ENCODE measurements around the gene PRR20D. TPM values are rescaled to one million over a fixed set of nuclear protein-coding genes. Genes with fewer than 3 reads are reported as not detected.
"Not testable (repeated sequence)": the region's sequence is repeated elsewhere in the genome, so short reads cannot be mapped to it uniquely, and the experiment has no call there.

PRR20D gene
- total and polyA plus RNA-seq, 2 experiments from 2014 or later = not detected

GRCh38 chr13:57166897-57167296 is 6.5 kb downstream of the PRR20D start, which contains the start of gene PRR20E:
PRR20E (plus strand) TSS chr13:57167197; CDS start chr13:57167584, 387 bp downstream.
- in situ Hi-C loops (cut with MboI); H2AFZ ChIP-seq; H3K27ac ChIP-seq; H3K4me3 ChIP-seq; DNase-seq; H3K9me2 ChIP-seq (ENCODE audit: insufficient read depth); H3F3A ChIP-seq (ENCODE audit: insufficient read depth); H3K79me2 ChIP-seq (ENCODE audit: insufficient read depth); H3K27me3 ChIP-seq (replicated peaks; ENCODE audit: insufficient read depth); H3K36me3 ChIP-seq (ENCODE audit: low read depth); H3K4me2 ChIP-seq (ENCODE audit: unreplicated experiment); H3K9ac ChIP-seq; H3K4me1 ChIP-seq (ENCODE audit: insufficient read depth); H3K9me3 ChIP-seq (ENCODE audit: low read depth); H4K20me1 ChIP-seq (ENCODE audit: insufficient read depth): not testable (repeated sequence)
- WGBS, 2 experiments (ENCODE audit: low coverage in 1 of 2, low lambda C conversion rate in 2 of 2, missing lambda C conversion rate in 2 of 2) = no CpG with 5 or more reads among the region's 22 CpGs

GRCh38 chr13:57191667-57192066 is 31.2 kb downstream of the PRR20D start:
- H3K4me3 ChIP-seq = no peak overlapping the region
- TF ChIP-seq EZH2phosphoT487 (IDR thresholded peaks at IDR 0.05; ENCODE audit: insufficient read depth, low read depth) (no peak), EZH2 (IDR thresholded peaks at IDR 0.05; ENCODE audit: insufficient read depth, poor library complexity, severe bottlenecking) (no peak)
- WGBS, 2 experiments (ENCODE audit: low coverage in 1 of 2, low lambda C conversion rate in 2 of 2, missing lambda C conversion rate in 2 of 2) = 52 to 58% methylated on average over 1 of the region's 1 CpG
- H2AFZ ChIP-seq = no peak overlapping the region
- no peaks in the 10 kb centered on the region for H3K4me1 ChIP-seq (ENCODE audit: insufficient read depth)
- no peak overlapping the region for H3K4me2 ChIP-seq (ENCODE audit: unreplicated experiment)
- H3K9me2 ChIP-seq (ENCODE audit: insufficient read depth) = no peaks in the 10 kb centered on the region
- DNase-seq = no peak
- in situ Hi-C loops (cut with MboI) = no loop called here
- no peaks in the 10 kb centered on the region for H3K9me3 ChIP-seq (ENCODE audit: low read depth)
- H3K36me3 ChIP-seq (ENCODE audit: low read depth) = no peaks in the 10 kb centered on the region
- no peak overlapping the region for H3K9ac ChIP-seq
- no peak overlapping the region for H3K27ac ChIP-seq
- H3K27me3 ChIP-seq (replicated peaks; ENCODE audit: insufficient read depth) = no peaks in the 10 kb centered on the region
- no peaks in the 10 kb centered on the region for H3K79me2 ChIP-seq (ENCODE audit: insufficient read depth)
- H4K20me1 ChIP-seq (ENCODE audit: insufficient read depth) = no peaks in the 10 kb centered on the region
- H3F3A ChIP-seq (ENCODE audit: insufficient read depth) = no peaks in the 10 kb centered on the region

GRCh38 chr13:57212989-57213388 is 52.6 kb downstream of the PRR20D start:
- in situ Hi-C loops (cut with MboI) = loop anchor here (25.0 kb wide), 1 partner anchor 101 kb away; no protein-coding TSS in a partner anchor
- no peaks in the 10 kb centered on the region for H3K9me3 ChIP-seq (ENCODE audit: low read depth)
- H3K4me2 ChIP-seq (ENCODE audit: unreplicated experiment) = no peak overlapping the region
- H4K20me1 ChIP-seq (ENCODE audit: insufficient read depth) = no peaks in the 10 kb centered on the region
- H3K9me2 ChIP-seq (ENCODE audit: insufficient read depth) = no peaks in the 10 kb centered on the region
- H3F3A ChIP-seq (ENCODE audit: insufficient read depth) = no peaks in the 10 kb centered on the region
- TF ChIP-seq EZH2phosphoT487 (IDR thresholded peaks at IDR 0.05; ENCODE audit: insufficient read depth, low read depth) (no peak), EZH2 (IDR thresholded peaks at IDR 0.05; ENCODE audit: insufficient read depth, poor library complexity, severe bottlenecking) (no peak)
- DNase-seq = no peak
- no peaks in the 10 kb centered on the region for H3K36me3 ChIP-seq (ENCODE audit: low read depth)
- no peaks in the 10 kb centered on the region for H3K27me3 ChIP-seq (replicated peaks; ENCODE audit: insufficient read depth)
- no peak overlapping the region for H3K4me3 ChIP-seq
- H3K79me2 ChIP-seq (ENCODE audit: insufficient read depth) = no peaks in the 10 kb centered on the region
- no peaks in the 10 kb centered on the region for H3K4me1 ChIP-seq (ENCODE audit: insufficient read depth)
- H3K9ac ChIP-seq = no peak overlapping the region
- WGBS, 2 experiments (ENCODE audit: low coverage in 1 of 2, low lambda C conversion rate in 2 of 2, missing lambda C conversion rate in 2 of 2) = 32 to 53% methylated on average over 1 of the region's 1 CpG
- H3K27ac ChIP-seq = no peak overlapping the region
- H2AFZ ChIP-seq = no peak overlapping the region

Small RNA genes within 50 kb of the gene (small RNA-seq; reads per million reads assigned to genes)
- gene PRR20FP (ENCODE audit: low read depth, low replicate concordance) = not detected

Other genes with a start within 250 kb of the PRR20D start
- not detected in 2 replicates for gene PRR20A, start 19.7 kb upstream of the PRR20D start, total RNA-seq (2014; rRNA removed; shearing (Covaris generic))
- not detected in 2 replicates for gene PRR20A, start 19.7 kb upstream of the PRR20D start, polyA plus RNA-seq (2016; fragmentation: Nextera tagmentation; extraction: Ambion mirVana)
- not detected in 2 replicates for gene PRR20B, start 13.1 kb upstream of the PRR20D start, total RNA-seq (2014; rRNA removed; shearing (Covaris generic))
- gene PRR20B, start 13.1 kb upstream of the PRR20D start, polyA plus RNA-seq (2016; fragmentation: Nextera tagmentation; extraction: Ambion mirVana) = not detected in 2 replicates
- gene PRR20C, start 6.6 kb upstream of the PRR20D start, total RNA-seq (2014; rRNA removed; shearing (Covaris generic)) = not detected in 2 replicates
- not detected in 2 replicates for gene PRR20C, start 6.6 kb upstream of the PRR20D start, polyA plus RNA-seq (2016; fragmentation: Nextera tagmentation; extraction: Ambion mirVana)
- not detected in 2 replicates for gene PRR20E, start 6.6 kb downstream of the PRR20D start, total RNA-seq (2014; rRNA removed; shearing (Covaris generic))
- gene PRR20E, start 6.6 kb downstream of the PRR20D start, polyA plus RNA-seq (2016; fragmentation: Nextera tagmentation; extraction: Ambion mirVana) = not detected in 2 replicates

Measured in GM23248 (cell line).